B cell (primary cell): Measurements from ENCODE around the gene RBMS3.

Source experiments
- EZH2 ChIP-seq: IDR thresholded peaks from 2 replicates; pipeline ENCODE4 v1.6.1; 2012; ENCODE audit warnings: borderline replicate concordance, low read depth, mild to moderate bottlenecking, moderate library complexity, low read length; ENCODE audit not compliant: insufficient read depth, poor library complexity, severe bottlenecking
- TF ChIP-seq, protein P1 (sequence below): fragments of 200-600 bp; IDR thresholded peaks from one replicate; pipeline ENCODE4 v1.8.0; 2022; ENCODE audit warnings: antibody characterized with exemption, mild to moderate bottlenecking

DNA sequence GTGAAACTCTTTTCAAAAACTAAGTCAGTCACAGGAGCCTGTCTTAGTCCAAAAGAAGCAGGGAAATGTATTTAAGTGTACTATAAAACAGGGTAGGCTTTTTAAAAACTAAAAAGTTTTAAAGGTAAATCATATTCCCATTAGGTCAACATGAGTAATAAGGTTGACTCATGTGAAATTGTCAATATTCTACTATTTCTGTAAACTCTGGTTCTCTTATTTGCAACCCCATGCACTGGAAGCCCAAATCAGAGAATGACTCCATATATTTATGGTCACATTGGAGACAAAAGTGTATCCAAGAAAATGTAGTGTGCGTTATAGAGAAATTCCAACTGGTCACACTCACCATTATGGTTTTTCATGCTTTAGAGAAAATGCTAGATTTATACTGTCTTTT, 725.2 kb downstream of the RBMS3 start:
- TF ChIP-seq, protein P1, sequence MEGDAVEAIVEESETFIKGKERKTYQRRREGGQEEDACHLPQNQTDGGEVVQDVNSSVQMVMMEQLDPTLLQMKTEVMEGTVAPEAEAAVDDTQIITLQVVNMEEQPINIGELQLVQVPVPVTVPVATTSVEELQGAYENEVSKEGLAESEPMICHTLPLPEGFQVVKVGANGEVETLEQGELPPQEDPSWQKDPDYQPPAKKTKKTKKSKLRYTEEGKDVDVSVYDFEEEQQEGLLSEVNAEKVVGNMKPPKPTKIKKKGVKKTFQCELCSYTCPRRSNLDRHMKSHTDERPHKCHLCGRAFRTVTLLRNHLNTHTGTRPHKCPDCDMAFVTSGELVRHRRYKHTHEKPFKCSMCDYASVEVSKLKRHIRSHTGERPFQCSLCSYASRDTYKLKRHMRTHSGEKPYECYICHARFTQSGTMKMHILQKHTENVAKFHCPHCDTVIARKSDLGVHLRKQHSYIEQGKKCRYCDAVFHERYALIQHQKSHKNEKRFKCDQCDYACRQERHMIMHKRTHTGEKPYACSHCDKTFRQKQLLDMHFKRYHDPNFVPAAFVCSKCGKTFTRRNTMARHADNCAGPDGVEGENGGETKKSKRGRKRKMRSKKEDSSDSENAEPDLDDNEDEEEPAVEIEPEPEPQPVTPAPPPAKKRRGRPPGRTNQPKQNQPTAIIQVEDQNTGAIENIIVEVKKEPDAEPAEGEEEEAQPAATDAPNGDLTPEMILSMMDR: no peak
- TF ChIP-seq EZH2: no peak
